ENCODE results near the gene MIPOL1. TPM values are rescaled to one million over a fixed set of nuclear protein-coding genes. Genes with fewer than 3 reads are reported as not detected.

MIPOL1 gene
- total RNA-seq, 1 donor from 2014 or later, result 8.9 TPM

- no peak for TF ChIP-seq CTCF (IDR thresholded peaks at IDR 0.05; ENCODE audit: borderline replicate concordance)
- Histone ChIP-seq H3K9me3 (replicated peaks) (no peaks in the 10 kb centered on the region), H3K4me1 (peaks cover 38% of the 10 kb centered on the region), H3K4me3 (peak overlapping the region; percentile 36), H3K27me3 (ENCODE audit: low read depth) (peaks cover 99% of the 10 kb centered on the region), H3K27ac (replicated peaks) (no peak overlapping the region), H3K36me3 (no peaks in the 10 kb centered on the region)
- intact Hi-C loops (cut with micrococcal nuclease), result no loop called here
- DNase-seq, result no peak
These were observed 390.3 kb downstream of the MIPOL1 start for GRCh38 chr14:37587881-37588666.

GRCh38 chr14:37588667-37588955 is 390.9 kb downstream of the MIPOL1 start:
- Histone ChIP-seq H3K36me3 (no peaks in the 10 kb centered on the region), H3K4me3 (no peak overlapping the region), H3K27me3 (ENCODE audit: low read depth) (peaks cover 100% of the 10 kb centered on the region), H3K4me1 (peaks cover 36% of the 10 kb centered on the region), H3K9me3 (replicated peaks) (no peaks in the 10 kb centered on the region), H3K27ac (replicated peaks) (no peak overlapping the region)
- intact Hi-C loops (cut with micrococcal nuclease), result no loop called here
- TF ChIP-seq CTCF (IDR thresholded peaks at IDR 0.05; ENCODE audit: borderline replicate concordance), result no peak
- DNase-seq, result no peak

- Histone ChIP-seq H3K4me3 (no peak overlapping the region), H3K27ac (replicated peaks) (no peak overlapping the region), H3K27me3 (ENCODE audit: low read depth) (peaks cover 100% of the 10 kb centered on the region), H3K9me3 (replicated peaks) (no peaks in the 10 kb centered on the region), H3K36me3 (no peaks in the 10 kb centered on the region), H3K4me1 (peaks cover 34% of the 10 kb centered on the region)
- intact Hi-C loops (cut with micrococcal nuclease), result no loop called here
- no peak for DNase-seq
- no peak for TF ChIP-seq CTCF (IDR thresholded peaks at IDR 0.05; ENCODE audit: borderline replicate concordance)
These were observed 391.4 kb downstream of the MIPOL1 start for GRCh38 chr14:37588956-37589714.

- H3K4me1 ChIP-seq, result peaks cover 34% of the 10 kb centered on the region
- TF ChIP-seq CTCF (IDR thresholded peaks at IDR 0.05; ENCODE audit: borderline replicate concordance), result no peak
- intact Hi-C loops (cut with micrococcal nuclease), result no loop called here
- H3K9me3 ChIP-seq (replicated peaks), result no peaks in the 10 kb centered on the region
- no peaks in the 10 kb centered on the region for H3K36me3 ChIP-seq
- H3K27me3 ChIP-seq (ENCODE audit: low read depth), result peaks cover 100% of the 10 kb centered on the region
- no peak overlapping the region for H3K27ac ChIP-seq (replicated peaks)
- DNase-seq, result no peak
- H3K4me3 ChIP-seq, result no peak overlapping the region
These were observed 392.1 kb downstream of the MIPOL1 start for GRCh38 chr14:37589715-37590427.

GRCh38 chr14:37590428-37591139 is 392.8 kb downstream of the MIPOL1 start:
- H3K27me3 ChIP-seq (ENCODE audit: low read depth), result peaks cover 100% of the 10 kb centered on the region
- H3K4me1 ChIP-seq, result peaks cover 35% of the 10 kb centered on the region
- intact Hi-C loops (cut with micrococcal nuclease), result no loop called here
- no peak overlapping the region for H3K27ac ChIP-seq (replicated peaks)
- no peak for DNase-seq
- H3K9me3 ChIP-seq (replicated peaks), result no peaks in the 10 kb centered on the region
- H3K36me3 ChIP-seq, result no peaks in the 10 kb centered on the region
- H3K4me3 ChIP-seq, result no peak overlapping the region
- TF ChIP-seq CTCF (IDR thresholded peaks at IDR 0.05; ENCODE audit: borderline replicate concordance), result no peak
